ENCODE results near the gene HDDC3. TPM values are rescaled to one million over a fixed set of nuclear protein-coding genes. Genes with fewer than 3 reads are reported as not detected.
"Not testable (repeated sequence)": the region's sequence is repeated elsewhere in the genome, so short reads cannot be mapped to it uniquely, and the experiment has no call there.

Gene HDDC3
- total RNA-seq, 1 donor from 2014 or later = 16.0 TPM

DNA sequence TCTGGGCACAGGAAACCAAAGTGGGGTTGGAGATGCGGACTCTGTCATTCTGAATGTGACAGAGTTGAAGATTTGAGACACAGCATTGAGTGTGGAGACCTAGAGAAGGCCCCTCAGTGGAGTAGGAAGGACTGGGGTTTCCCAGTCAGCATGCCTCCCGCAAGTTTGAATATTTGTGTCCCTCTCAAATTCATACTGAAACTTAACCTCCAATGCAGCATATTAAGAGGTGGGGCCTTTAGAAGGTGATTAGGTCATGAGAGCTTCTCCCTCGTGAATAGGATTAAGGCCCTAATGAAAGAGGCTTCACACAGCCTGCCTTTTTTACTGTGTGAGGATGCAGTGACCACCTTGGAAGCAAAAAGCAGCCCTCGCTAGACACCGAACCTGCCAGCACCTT is 8.0 kb downstream of the HDDC3 start:
- Histone ChIP-seq H3K27ac (no peak overlapping the region), H3K9me3 (no peaks in the 10 kb centered on the region), H3K4me1 (peaks cover 10% of the 10 kb centered on the region), H3K36me3 (peaks cover 27% of the 10 kb centered on the region), H3K4me3 (no peak overlapping the region), H3K27me3 (ENCODE audit: low read depth) (no peaks in the 10 kb centered on the region)
- intact Hi-C loops (cut with DNase I) = no loop called here
- DNase-seq = no peak
- TF ChIP-seq, protein P1, sequence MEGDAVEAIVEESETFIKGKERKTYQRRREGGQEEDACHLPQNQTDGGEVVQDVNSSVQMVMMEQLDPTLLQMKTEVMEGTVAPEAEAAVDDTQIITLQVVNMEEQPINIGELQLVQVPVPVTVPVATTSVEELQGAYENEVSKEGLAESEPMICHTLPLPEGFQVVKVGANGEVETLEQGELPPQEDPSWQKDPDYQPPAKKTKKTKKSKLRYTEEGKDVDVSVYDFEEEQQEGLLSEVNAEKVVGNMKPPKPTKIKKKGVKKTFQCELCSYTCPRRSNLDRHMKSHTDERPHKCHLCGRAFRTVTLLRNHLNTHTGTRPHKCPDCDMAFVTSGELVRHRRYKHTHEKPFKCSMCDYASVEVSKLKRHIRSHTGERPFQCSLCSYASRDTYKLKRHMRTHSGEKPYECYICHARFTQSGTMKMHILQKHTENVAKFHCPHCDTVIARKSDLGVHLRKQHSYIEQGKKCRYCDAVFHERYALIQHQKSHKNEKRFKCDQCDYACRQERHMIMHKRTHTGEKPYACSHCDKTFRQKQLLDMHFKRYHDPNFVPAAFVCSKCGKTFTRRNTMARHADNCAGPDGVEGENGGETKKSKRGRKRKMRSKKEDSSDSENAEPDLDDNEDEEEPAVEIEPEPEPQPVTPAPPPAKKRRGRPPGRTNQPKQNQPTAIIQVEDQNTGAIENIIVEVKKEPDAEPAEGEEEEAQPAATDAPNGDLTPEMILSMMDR (IDR thresholded peaks at IDR 0.05) = no peak
- no peak for ATAC-seq

DNA sequence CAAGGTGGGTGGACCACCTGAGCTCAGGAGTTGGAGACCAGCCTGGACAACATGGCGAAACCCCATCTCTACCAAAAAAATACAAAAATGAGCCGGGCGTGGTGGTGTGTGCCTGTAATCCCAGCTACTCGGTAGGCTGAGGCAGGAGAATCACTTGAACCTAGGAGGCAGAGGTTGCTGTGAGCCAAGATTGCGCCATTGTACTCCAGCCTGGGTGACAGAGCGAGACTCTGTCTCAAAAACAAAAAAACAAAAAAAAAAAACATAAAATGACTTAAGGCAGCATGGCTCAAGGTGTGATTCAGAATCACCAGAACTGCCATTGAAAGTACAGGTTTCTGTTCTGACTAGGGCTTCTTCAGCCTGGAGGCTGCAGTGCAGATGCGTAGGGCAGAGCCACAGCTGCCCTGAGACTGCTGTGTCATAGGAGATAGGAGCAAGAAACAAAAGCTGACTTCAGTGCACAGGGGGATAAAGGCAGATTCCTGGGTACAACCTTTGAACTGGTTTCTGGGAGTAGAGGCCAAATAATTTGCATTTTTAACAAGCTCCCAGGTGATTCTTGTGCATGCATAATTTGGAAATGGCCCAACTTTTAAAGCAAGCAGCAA is 9.5 kb downstream of the HDDC3 start:
- peaks cover 43% of the 10 kb centered on the region for H3K36me3 ChIP-seq
- H3K9me3 ChIP-seq; ATAC-seq; H3K4me3 ChIP-seq; DNase-seq; intact Hi-C loops (cut with DNase I); H3K4me1 ChIP-seq; H3K27ac ChIP-seq; H3K27me3 ChIP-seq (ENCODE audit: low read depth): not testable (repeated sequence)

DNA sequence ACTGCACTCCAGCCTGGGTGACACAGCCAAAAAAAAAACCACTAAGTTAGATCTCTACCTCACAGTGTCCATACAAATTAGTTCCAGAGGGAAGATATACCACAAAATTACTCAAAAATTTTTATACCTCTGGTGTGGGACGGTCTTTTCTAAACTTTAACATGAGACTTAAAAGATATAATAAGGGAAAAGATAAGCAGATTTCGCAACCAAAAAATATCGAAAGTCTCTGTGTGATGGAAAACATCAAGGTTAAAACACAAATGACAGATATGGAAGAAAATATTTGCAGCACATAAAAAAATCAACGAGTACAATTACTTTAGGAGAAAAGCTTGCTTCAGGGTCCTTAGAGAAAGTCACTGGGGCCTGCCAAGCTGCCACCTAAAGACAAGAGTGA is 10.5 kb downstream of the HDDC3 start:
- no peak overlapping the region for H3K27ac ChIP-seq
- ATAC-seq (no peak), DNase-seq (no peak)
- TF ChIP-seq, protein P1 (IDR thresholded peaks at IDR 0.05) = no peak
- intact Hi-C loops (cut with DNase I) = no loop called here
- H3K4me1 ChIP-seq = no peaks in the 10 kb centered on the region
- H3K9me3 ChIP-seq = no peaks in the 10 kb centered on the region
- no peaks in the 10 kb centered on the region for H3K27me3 ChIP-seq (ENCODE audit: low read depth)
- H3K36me3 ChIP-seq = peaks cover 52% of the 10 kb centered on the region
- no peak overlapping the region for H3K4me3 ChIP-seq

DNA sequence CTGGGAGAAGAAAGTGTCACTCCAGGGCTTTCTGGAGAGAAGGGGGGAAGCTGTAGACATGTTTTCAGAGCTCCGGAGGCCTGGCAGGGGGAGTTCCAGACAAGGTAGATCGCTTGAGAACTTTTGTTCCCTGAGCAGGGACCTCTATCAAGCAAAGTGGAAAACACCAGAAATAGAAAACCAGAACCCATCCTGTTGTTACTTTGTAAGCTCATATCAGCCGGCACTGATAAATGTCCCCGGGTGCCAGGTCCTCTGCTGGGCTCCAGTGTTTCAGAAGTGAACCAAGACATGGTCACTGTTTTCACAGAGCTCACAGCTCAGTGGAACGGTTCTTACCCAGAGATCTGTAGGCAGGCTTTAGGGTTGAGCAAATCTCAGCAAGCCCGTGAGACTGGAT is 13.5 kb downstream of the HDDC3 start:
- ATAC-seq (no peak), DNase-seq (no peak)
- Histone ChIP-seq H3K27ac (no peak overlapping the region), H3K36me3 (peaks cover 83% of the 10 kb centered on the region), H3K27me3 (ENCODE audit: low read depth) (no peaks in the 10 kb centered on the region), H3K4me3 (no peak overlapping the region), H3K4me1 (peaks cover 12% of the 10 kb centered on the region), H3K9me3 (no peaks in the 10 kb centered on the region)
- TF ChIP-seq, protein P1 (IDR thresholded peaks at IDR 0.05) = no peak
- intact Hi-C loops (cut with DNase I) = no loop called here

DNA sequence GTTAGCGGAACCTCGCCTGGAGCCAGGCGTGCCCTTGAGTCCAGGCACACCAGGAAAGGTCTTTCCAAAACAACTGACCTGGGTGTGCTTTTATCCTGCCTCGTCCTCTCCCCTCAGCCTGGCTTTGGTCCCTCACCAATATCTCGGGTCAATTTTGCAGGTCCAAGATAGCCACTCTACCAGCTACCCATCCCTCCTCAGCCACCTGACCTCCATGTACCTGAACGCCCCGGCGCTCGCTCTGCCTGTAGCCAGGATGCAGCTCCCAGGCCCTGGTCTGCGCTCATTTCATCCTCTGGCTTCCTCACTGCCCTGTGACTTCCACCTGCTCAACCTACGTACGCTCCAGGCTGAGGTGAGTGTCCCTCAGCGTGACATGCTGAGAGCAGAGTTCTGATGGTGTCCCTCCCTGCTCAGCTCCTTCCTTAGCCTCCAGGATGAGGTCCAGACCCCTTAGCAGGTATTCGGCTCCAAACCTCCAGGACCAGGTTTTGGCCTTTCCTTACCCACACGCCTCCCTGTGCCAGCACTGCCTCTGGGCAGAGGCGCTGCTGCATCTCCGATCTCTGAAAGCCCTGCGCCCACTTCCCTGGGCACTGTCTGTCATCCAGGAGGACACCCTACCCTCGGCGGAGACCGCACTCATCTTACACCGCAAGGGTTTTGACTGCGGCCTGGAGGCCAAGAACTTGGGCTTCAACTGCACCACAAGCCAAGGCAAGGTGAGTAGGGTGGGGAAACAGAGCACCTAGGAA is 14.1 kb downstream of the HDDC3 start:
- intact Hi-C loops (cut with DNase I) = no loop called here
- TF ChIP-seq, protein P1 (IDR thresholded peaks at IDR 0.05) = no peak
- DNase-seq = no peak
- ATAC-seq = no peak
- H3K27me3 ChIP-seq (ENCODE audit: low read depth) = no peaks in the 10 kb centered on the region
- H3K36me3 ChIP-seq = peaks cover 89% of the 10 kb centered on the region
- H3K27ac ChIP-seq = no peak overlapping the region
- H3K4me3 ChIP-seq = no peak overlapping the region
- peaks cover 12% of the 10 kb centered on the region for H3K4me1 ChIP-seq
- H3K9me3 ChIP-seq = no peaks in the 10 kb centered on the region

DNA sequence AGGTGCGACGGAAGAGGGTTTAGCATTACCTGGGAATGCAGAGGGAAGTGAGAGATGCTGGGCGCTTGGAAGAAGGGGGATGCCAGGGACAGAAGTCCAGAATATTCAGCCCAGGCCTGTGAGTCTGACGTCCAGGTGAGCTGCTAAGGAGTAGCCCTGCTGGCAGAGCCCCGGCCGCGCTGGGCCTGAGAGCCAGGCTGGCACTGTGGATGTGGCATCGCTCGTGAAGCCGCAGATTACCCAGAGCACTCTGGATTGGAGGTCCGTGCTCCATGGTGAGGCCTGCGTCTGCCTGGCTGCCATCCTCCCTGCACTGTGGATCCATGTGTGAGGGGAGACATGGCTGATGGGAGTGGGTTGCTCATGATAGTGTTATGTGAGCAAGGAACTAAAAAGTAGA is 14.8 kb downstream of the HDDC3 start:
- TF ChIP-seq, protein P1 (IDR thresholded peaks at IDR 0.05) = no peak
- no peak for DNase-seq
- H3K4me1 ChIP-seq = peaks cover 12% of the 10 kb centered on the region
- no peak overlapping the region for H3K27ac ChIP-seq
- no peak overlapping the region for H3K4me3 ChIP-seq
- peaks cover 95% of the 10 kb centered on the region for H3K36me3 ChIP-seq
- intact Hi-C loops (cut with DNase I) = no loop called here
- no peaks in the 10 kb centered on the region for H3K9me3 ChIP-seq
- no peaks in the 10 kb centered on the region for H3K27me3 ChIP-seq (ENCODE audit: low read depth)
- ATAC-seq = no peak
